AG20443 (cell line): ENCODE data around the gene TEX50.
A peak's percentile ranks its signal among the peaks of the same experiment; 100 is the strongest.
"Not testable (repeated sequence)": the region's sequence is repeated elsewhere in the genome, so short reads cannot be mapped to it uniquely, and the experiment has no call there.

ENCODE experiments used
- DNase-seq: peaks from one replicate; pipeline ENCODE4 v3.0.0; 2012; ENCODE audit warnings: low spot score, mixed read lengths

Gene TEX50

GRCh38 chr1:173663159-173663558, 28.0 kb downstream of the TEX50 start:
- DNase-seq: no peak

- DNase-seq: no peak
Measured at GRCh38 chr1:173666646-173667045, 31.5 kb downstream of the TEX50 start.

GRCh38 chr1:173669491-173669941, 34.4 kb downstream of the TEX50 start, which contains the start of gene ANKRD45:
TSS of gene ANKRD45 (minus strand) at chr1:173669851. CDS start at chr1:173659418, 10,433 bp downstream.
- DNase-seq: peak; percentile 66

- not testable (repeated sequence) for DNase-seq
Measured at GRCh38 chr1:173674496-173674895, 39.4 kb downstream of the TEX50 start.

GRCh38 chr1:173680152-173680551, 45.0 kb downstream of the TEX50 start:
- not testable (repeated sequence) for DNase-seq

- DNase-seq: no peak
Measured at GRCh38 chr1:173682184-173682583, 47.0 kb downstream of the TEX50 start.

GRCh38 chr1:173683838-173684237, 48.7 kb downstream of the TEX50 start:
- DNase-seq: not testable (repeated sequence)

- not testable (repeated sequence) for DNase-seq
Measured at GRCh38 chr1:173685121-173685520, 50.0 kb downstream of the TEX50 start.
